HCT116 (cell line): ENCODE measurements around the gene UVSSA. TPM values are rescaled to one million over a fixed set of nuclear protein-coding genes. Genes with fewer than 3 reads are reported as not detected.

Experiments used
- ATAC-seq: fragments of 200-7000 bp; cut with Tn5 transposase; 2 replicates; pipeline ENCODE4 v1.9.1; 2020; ENCODE audit warnings: mild to moderate bottlenecking, moderate library complexity
- BruUV-seq: library from RNA; stranded (reverse); fragments of 400-500 nt; replicated peaks from 2 replicates; lab custom pipeline; 2021; lab: Mats Ljungman, UMichigan
- CTCF ChIA-PET: fragments of 300-600 bp; sonication (Branson Sonifier 250); formaldehyde crosslinking; loops from one replicate; lab custom pipeline; 2021; ENCODE audit warnings: antibody characterized with exemption; lab: Charles Lee
- POLR2A ChIA-PET: fragments of 300-600, 350-600 bp; sonication (Branson Sonifier 250); formaldehyde crosslinking; loops from one replicate; lab custom pipeline; 2021; ENCODE audit warnings: antibody characterized with exemption; lab: Charles Lee
- RAD21 ChIA-PET, 2 experiments: fragments of 300-600 bp; sonication (Branson Sonifier 250); formaldehyde crosslinking; loops; one replicate each; lab custom pipeline; 2023; ENCODE audit warnings: low total read pairs in 2 of 2; ENCODE audit not compliant: uncharacterized antibody in 2 of 2, unreplicated experiment in 2 of 2, low non-redundant PET in 1 of 2; lab: Charles Lee
- DNase-seq: peaks from one replicate; pipeline ENCODE4 v3.0.0-alpha.2; 2010; ENCODE audit warnings: low read depth, low spot score
- H2AFZ ChIP-seq: fragments of 200-600 bp; shearing (Covaris generic), sonication (generic); 2 replicates; pipeline ENCODE4 v1.6.1; 2017; ENCODE audit warnings: low read depth, mixed run types, mixed read lengths, antibody characterized with exemption, low read length; ENCODE audit not compliant: poor library complexity, severe bottlenecking
- H3K27ac ChIP-seq: 2 replicates; pipeline ENCODE4 v1.5.1; 2012; ENCODE audit warnings: low read depth, low read length
- H3K27me3 ChIP-seq: fragments of 200-600 bp; sonication (generic); 2 replicates; pipeline ENCODE4 v1.6.1; 2016; ENCODE audit warnings: mixed run types, low read length, mixed read lengths; ENCODE audit not compliant: insufficient read depth
- H3K36me3 ChIP-seq, 2 experiments: fragments of 200-500 bp in 1 of 2; fragments of 200-600 bp in 1 of 2; sonication (Bioruptor generic) in 1 of 2; sonication (generic) in 1 of 2; 2 replicates each; pipeline versions ENCODE4 v1.5.1 to v1.6.1; 2014 to 2016; ENCODE audit warnings: low read length in 2 of 2, inconsistent platforms in 1 of 2, mixed read lengths in 1 of 2, mixed run types in 1 of 2; ENCODE audit not compliant: insufficient read depth in 2 of 2, control insufficient read depth in 1 of 2
- H3K4me1 ChIP-seq, 2 experiments: fragments of 200-600 bp in 1 of 2; sonication (generic) in 1 of 2; 2 replicates each; pipeline versions ENCODE4 v1.5.1 to v1.6.1; 2012 to 2017; ENCODE audit warnings: low read length in 2 of 2, inconsistent platforms in 1 of 2, mild to moderate bottlenecking in 1 of 2, mixed read lengths in 1 of 2, mixed run types in 1 of 2, moderate library complexity in 1 of 2; ENCODE audit not compliant: insufficient read depth in 2 of 2, control insufficient read depth in 1 of 2
- H3K4me2 ChIP-seq: fragments of 200-600 bp; sonication (generic); 2 replicates; pipeline ENCODE4 v1.6.1; 2017; ENCODE audit warnings: mixed run types, low read length, mixed read lengths
- H3K4me3 ChIP-seq, 2 experiments: fragments of 200-600 bp in 1 of 2; sonication (generic) in 1 of 2; replicated peaks in 1 of 2; 2 replicates each; pipeline ENCODE4 v1.5.1; 2011 to 2016; ENCODE audit warnings: low read length in 2 of 2, control low read depth in 1 of 2, low read depth in 1 of 2, mild to moderate bottlenecking in 1 of 2, mixed read lengths in 1 of 2, mixed run types in 1 of 2
- H3K79me2 ChIP-seq: fragments of 200-600 bp; sonication (generic); 2 replicates; pipeline ENCODE4 v1.6.1; 2017; ENCODE audit warnings: mild to moderate bottlenecking, mixed run types, low read length, moderate library complexity, mixed read lengths; ENCODE audit not compliant: insufficient read depth
- H3K9ac ChIP-seq: fragments of 200-600 bp; sonication (generic); 2 replicates; pipeline ENCODE4 v1.6.1; 2016; ENCODE audit warnings: low read length, mixed read lengths
- H3K9me2 ChIP-seq: fragments of 200-600 bp; sonication (generic), shearing (Covaris generic); 2 replicates; pipeline ENCODE4 v1.6.1; 2017; ENCODE audit warnings: mixed run types, mild to moderate bottlenecking, moderate library complexity; ENCODE audit not compliant: insufficient read depth
- H3K9me3 ChIP-seq, 2 experiments: fragments of 200-500 bp in 1 of 2; fragments of 200-600 bp in 1 of 2; sonication (Bioruptor generic) in 1 of 2; sonication (generic) in 1 of 2; 2 replicates each; pipeline ENCODE4 v1.6.1; 2014 to 2017; ENCODE audit warnings: low read length in 2 of 2, mixed read lengths in 2 of 2, inconsistent platforms in 1 of 2, low read depth in 1 of 2, mild to moderate bottlenecking in 1 of 2, mixed run types in 1 of 2, moderate library complexity in 1 of 2; ENCODE audit not compliant: control insufficient read depth in 1 of 2, insufficient read depth in 1 of 2
- H4K20me1 ChIP-seq: fragments of 200-600 bp; sonication (generic), shearing (Covaris generic); 2 replicates; pipeline ENCODE4 v1.6.1; 2017; ENCODE audit warnings: mixed run types, mild to moderate bottlenecking, moderate library complexity; ENCODE audit not compliant: insufficient read depth
- CTCF ChIP-seq, 3 experiments: fragments of 200-600 bp in 1 of 3; sonication (generic) in 1 of 3; IDR thresholded peaks in 2 of 3; conservative IDR thresholded peaks in 1 of 3; 2 replicates each; pipeline ENCODE4 v1.5.1; 2012 to 2017; ENCODE audit warnings: low read depth in 2 of 3, low read length in 2 of 3, antibody characterized with exemption in 1 of 3, borderline replicate concordance in 1 of 3, control low read depth in 1 of 3, mild to moderate bottlenecking in 1 of 3, mixed read lengths in 1 of 3, mixed run types in 1 of 3, moderate library complexity in 1 of 3; ENCODE audit not compliant: insufficient read depth in 1 of 3
- SP1 ChIP-seq: IDR thresholded peaks from 2 replicates; pipeline ENCODE4 v1.6.1; 2012; ENCODE audit warnings: low read depth
- SRF ChIP-seq: IDR thresholded peaks from 2 replicates; pipeline ENCODE4 v1.6.1; 2012; ENCODE audit warnings: low read depth
- intact Hi-C: fragments of 100-400 bp; cut with micrococcal nuclease; formaldehyde crosslinking; loops from 2 replicates; pipeline ENCODE4 v1.10.0; 2022
- total RNA-seq: library from RNA; stranded (reverse); gene quantifications from one replicate; pipeline ENCODE4 v1.2.1, GENCODE V29; 2021; ENCODE audit not compliant: unreplicated experiment

Gene UVSSA
- total RNA-seq, 1 experiment from 2014 or later = 30.5 TPM

DNA sequence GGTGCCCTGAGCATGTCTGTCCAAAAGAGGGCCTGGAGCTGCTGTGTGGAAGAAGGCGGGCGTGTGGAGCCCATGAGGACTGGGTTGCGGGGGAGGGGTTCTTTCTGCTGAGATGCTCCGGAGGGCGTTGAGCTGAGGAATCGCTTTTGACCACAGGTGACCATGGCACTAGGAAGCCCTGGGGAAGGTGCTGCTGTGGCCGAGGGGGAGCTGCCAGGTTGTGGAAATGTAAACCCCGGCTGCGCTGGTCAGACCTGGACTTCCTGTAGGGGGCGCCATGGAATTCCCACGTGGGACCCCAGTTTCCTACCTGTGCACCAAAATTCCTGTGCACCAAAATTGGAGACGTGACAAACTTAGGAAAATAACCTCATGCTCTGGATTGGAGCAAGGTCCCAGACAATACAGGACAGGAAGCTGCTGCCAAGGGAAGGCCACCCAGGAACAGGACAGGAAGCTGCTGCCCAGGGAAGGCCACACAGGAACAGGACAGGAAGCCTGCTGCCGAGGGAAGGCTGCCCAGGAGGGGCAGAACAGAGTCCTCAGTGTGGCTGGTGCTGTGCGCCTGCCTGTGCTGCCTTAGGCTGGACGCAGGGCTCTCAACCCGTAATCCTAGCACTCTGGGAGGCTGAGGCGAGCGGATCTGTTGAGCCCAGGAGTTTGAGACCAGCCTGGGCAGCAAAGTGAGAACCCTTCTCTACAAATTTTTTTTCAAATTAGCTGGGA is 28.4 kb upstream of the UVSSA start:
- no peaks in the 10 kb centered on the region for H3K9me3 ChIP-seq
- no peaks in the 10 kb centered on the region for H4K20me1 ChIP-seq
- POLR2A ChIA-PET = interaction anchor here (1.2 kb wide), 1 partner anchor 29 kb away, joined by 3 read pairs; the partner anchor contains the start of gene MAEA
- RAD21 ChIA-PET = no interaction called here
- no peak overlapping the region for H3K4me2 ChIP-seq
- H3K9me2 ChIP-seq = no peaks in the 10 kb centered on the region
- peak; percentile 72 for ATAC-seq
- H3K9ac ChIP-seq = no peak overlapping the region
- no peak overlapping the region for H3K27ac ChIP-seq
- H3K36me3 ChIP-seq = peaks cover 29 to 37% of the 10 kb centered on the region in 2 experiments; a peak in 3 of 4 replicates
- DNase-seq = peak; percentile 3
- H2AFZ ChIP-seq = no peak overlapping the region
- intact Hi-C loops = no loop called here
- no TSS peak for BruUV-seq
- CTCF ChIA-PET = no interaction called here
- peaks cover 5 to 23% of the 10 kb centered on the region in 2 experiments; a peak in 3 of 4 replicates for H3K4me1 ChIP-seq
- TF ChIP-seq CTCF (IDR thresholded peaks at IDR 0.05 in 2 of 3, conservative IDR thresholded peaks at IDR 0.05 in 1 of 3; ENCODE audit: borderline replicate concordance in 1 of 3, insufficient read depth in 1 of 3, low read depth in 2 of 3, low read length in 2 of 3) = peak; percentile 26 to 78 (median 61); a peak in 5 of 6 replicates
- TF ChIP-seq SRF = no peak
- TF ChIP-seq, all 23 proteins: peak for 1
- peaks cover 44% of the 10 kb centered on the region for H3K79me2 ChIP-seq
- H3K27me3 ChIP-seq = no peaks in the 10 kb centered on the region
- H3K4me3 ChIP-seq = no peak overlapping the region

DNA sequence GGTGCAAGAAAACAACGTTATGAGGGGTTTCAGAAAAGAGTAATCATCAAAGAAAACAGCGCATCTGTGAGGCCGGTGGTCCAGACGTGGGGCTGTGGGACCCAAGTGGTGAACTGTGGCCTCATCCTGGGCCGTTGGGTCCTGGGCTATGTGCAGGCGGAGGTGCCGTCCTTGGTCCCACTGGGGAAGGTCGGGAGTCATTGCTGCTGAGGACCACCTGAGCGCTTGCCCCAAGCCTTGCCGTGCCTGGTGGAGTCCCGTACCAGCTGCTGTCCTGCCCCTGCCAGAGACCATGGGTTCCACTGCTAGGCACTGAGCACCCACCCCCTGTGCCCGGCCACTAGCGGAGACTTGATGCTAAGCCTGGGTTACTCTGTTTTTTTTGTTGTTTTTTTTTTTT is 25.5 kb upstream of the UVSSA start:
- peaks cover 8 to 44% of the 10 kb centered on the region in 2 experiments; a peak in 3 of 4 replicates for H3K4me1 ChIP-seq
- intact Hi-C loops = no loop called here
- RAD21 ChIA-PET = no interaction called here
- no peaks in the 10 kb centered on the region for H4K20me1 ChIP-seq
- H3K36me3 ChIP-seq = peaks cover 17 to 31% of the 10 kb centered on the region in 2 experiments; a peak in 3 of 4 replicates
- H3K4me2 ChIP-seq = no peak overlapping the region
- no peak overlapping the region for H3K4me3 ChIP-seq
- CTCF ChIA-PET = no interaction called here
- TF ChIP-seq SP1 = no peak
- TF ChIP-seq, all 23 proteins: peak for 0
- H3K79me2 ChIP-seq = peaks cover 42% of the 10 kb centered on the region
- no peak overlapping the region for H3K27ac ChIP-seq
- no peak for ATAC-seq
- no peaks in the 10 kb centered on the region for H3K9me2 ChIP-seq
- no peaks in the 10 kb centered on the region for H3K9me3 ChIP-seq
- POLR2A ChIA-PET = no interaction called here
- H2AFZ ChIP-seq = no peak overlapping the region
- H3K9ac ChIP-seq = no peak overlapping the region
- no peak for DNase-seq
- BruUV-seq = no TSS peak
- H3K27me3 ChIP-seq = no peaks in the 10 kb centered on the region
